SU-DHL-6 (cell line): ENCODE results near the gene HRH4.

Experiments
- EZH2phosphoT487 ChIP-seq: fragments of 200-600 bp; sonication (generic), shearing (Covaris generic); conservative IDR thresholded peaks from 2 replicates; pipeline ENCODE4 v1.6.1; 2018; ENCODE audit warnings: mild to moderate bottlenecking, antibody characterized with exemption, low read length, moderate library complexity, mixed read lengths
- TF ChIP-seq, protein P1 (sequence below): fragments of 200-600 bp; sonication (generic); IDR thresholded peaks from one replicate; pipeline ENCODE4 v1.5.1; 2017; ENCODE audit warnings: antibody characterized with exemption, mild to moderate bottlenecking, low read length, moderate library complexity; ENCODE audit not compliant: insufficient read depth, poor library complexity, severe bottlenecking

DNA sequence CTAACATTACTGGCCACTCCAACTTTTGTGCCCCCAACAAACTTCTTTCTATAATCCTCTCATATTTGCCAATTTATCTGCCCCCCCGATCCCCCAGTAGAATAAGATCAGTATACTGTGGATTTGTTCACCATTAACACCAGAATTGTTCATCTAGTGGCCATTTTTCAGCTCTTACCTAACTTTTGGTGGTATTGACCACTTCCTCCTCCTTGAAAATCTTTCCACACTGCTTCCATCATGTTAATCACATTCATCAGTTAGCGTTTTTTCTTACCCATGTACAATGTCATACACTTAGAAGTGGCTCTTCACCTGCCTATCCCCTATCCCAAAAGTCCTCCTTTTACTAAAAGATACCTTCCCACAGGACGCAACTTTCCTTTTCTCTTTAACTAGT, 27.8 kb upstream of the HRH4 start:
- TF ChIP-seq, protein P1, sequence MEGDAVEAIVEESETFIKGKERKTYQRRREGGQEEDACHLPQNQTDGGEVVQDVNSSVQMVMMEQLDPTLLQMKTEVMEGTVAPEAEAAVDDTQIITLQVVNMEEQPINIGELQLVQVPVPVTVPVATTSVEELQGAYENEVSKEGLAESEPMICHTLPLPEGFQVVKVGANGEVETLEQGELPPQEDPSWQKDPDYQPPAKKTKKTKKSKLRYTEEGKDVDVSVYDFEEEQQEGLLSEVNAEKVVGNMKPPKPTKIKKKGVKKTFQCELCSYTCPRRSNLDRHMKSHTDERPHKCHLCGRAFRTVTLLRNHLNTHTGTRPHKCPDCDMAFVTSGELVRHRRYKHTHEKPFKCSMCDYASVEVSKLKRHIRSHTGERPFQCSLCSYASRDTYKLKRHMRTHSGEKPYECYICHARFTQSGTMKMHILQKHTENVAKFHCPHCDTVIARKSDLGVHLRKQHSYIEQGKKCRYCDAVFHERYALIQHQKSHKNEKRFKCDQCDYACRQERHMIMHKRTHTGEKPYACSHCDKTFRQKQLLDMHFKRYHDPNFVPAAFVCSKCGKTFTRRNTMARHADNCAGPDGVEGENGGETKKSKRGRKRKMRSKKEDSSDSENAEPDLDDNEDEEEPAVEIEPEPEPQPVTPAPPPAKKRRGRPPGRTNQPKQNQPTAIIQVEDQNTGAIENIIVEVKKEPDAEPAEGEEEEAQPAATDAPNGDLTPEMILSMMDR: no peak
- TF ChIP-seq EZH2phosphoT487: no peak
